Naive thymus-derived CD4-positive, alpha-beta T cell (primary cell): Measurements from ENCODE around the gene SLC13A4. TPM values are rescaled to one million over a fixed set of nuclear protein-coding genes. Genes with fewer than 3 reads are reported as not detected.

ENCODE experiments used
- ATAC-seq: fragments of 150-1000 bp; cut with Tn5 transposase; 2 replicates; pipeline ENCODE4 v1.10.0; 2021; ENCODE audit warnings: mild to moderate bottlenecking, moderate library complexity
- CTCF ChIA-PET: fragments of 350-600 bp; sonication (Branson Sonifier 250); formaldehyde crosslinking; loops from one replicate; lab custom pipeline; 2021; ENCODE audit warnings: antibody characterized with exemption; lab: Charles Lee
- POLR2A ChIA-PET: fragments of 350-600 bp; sonication (Branson Sonifier 250); formaldehyde crosslinking; loops from one replicate; lab custom pipeline; 2021; ENCODE audit warnings: antibody characterized with exemption, inconsistent platforms; lab: Charles Lee
- DNase-seq, 9 donors: peaks; one replicate each; pipeline versions ENCODE4 v3.0.0 to v3.0.0-alpha.2; 2020 to 2022; ENCODE audit warnings: mixed read lengths in 1 of 9
- H3K27ac ChIP-seq: one replicate; pipeline ENCODE4 v1.7.0; 2013; ENCODE audit warnings: mild to moderate bottlenecking, low read depth, low read length, moderate library complexity
- H3K27me3 ChIP-seq, 2 donors: one replicate each; pipeline ENCODE4 v1.7.0; 2013; ENCODE audit warnings: low read length in 2 of 2, mild to moderate bottlenecking in 2 of 2, moderate library complexity in 2 of 2; ENCODE audit not compliant: control insufficient read depth in 2 of 2, insufficient read depth in 2 of 2
- H3K36me3 ChIP-seq, 3 experiments: 1 replicate in 2 of 3; 2 replicates in 1 of 3; pipeline ENCODE4 v1.7.0; 2013; ENCODE audit warnings: low read length in 3 of 3, mild to moderate bottlenecking in 3 of 3, moderate library complexity in 1 of 3; ENCODE audit not compliant: insufficient read depth in 3 of 3, control insufficient read depth in 2 of 3
- H3K4me1 ChIP-seq, 2 donors: one replicate each; pipeline ENCODE4 v1.7.0; 2013; ENCODE audit warnings: low read length in 2 of 2, mild to moderate bottlenecking in 2 of 2, moderate library complexity in 1 of 2; ENCODE audit not compliant: control insufficient read depth in 2 of 2, insufficient read depth in 2 of 2
- H3K4me3 ChIP-seq: 2 replicates; pipeline ENCODE4 v1.7.0; 2013; ENCODE audit warnings: mild to moderate bottlenecking, low read length
- H3K9me3 ChIP-seq, 3 experiments: 1 replicate in 2 of 3; 2 replicates in 1 of 3; pipeline ENCODE4 v1.7.0; 2013; ENCODE audit warnings: low read length in 3 of 3; ENCODE audit not compliant: control insufficient read depth in 2 of 3
- H3K27ac Mint-ChIP-seq, 9 donors: one replicate each; pipeline ENCODE4 v1.8.0; 2020 to 2022; ENCODE audit warnings: mixed read lengths in 9 of 9, mild to moderate bottlenecking in 8 of 9, moderate library complexity in 5 of 9, inconsistent platforms in 2 of 9
- H3K27me3 Mint-ChIP-seq, 5 donors: one replicate each; pipeline ENCODE4 v1.8.0; 2021 to 2022; ENCODE audit warnings: mixed read lengths in 5 of 5, mild to moderate bottlenecking in 1 of 5
- H3K36me3 Mint-ChIP-seq, 5 donors: one replicate each; pipeline ENCODE4 v1.8.0; 2020 to 2022; ENCODE audit warnings: mixed read lengths in 5 of 5, mild to moderate bottlenecking in 3 of 5, inconsistent platforms in 1 of 5
- H3K4me1 Mint-ChIP-seq, 7 donors: one replicate each; pipeline ENCODE4 v1.8.0; 2020 to 2022; ENCODE audit warnings: mixed read lengths in 7 of 7, mild to moderate bottlenecking in 3 of 7, inconsistent platforms in 1 of 7
- H3K4me3 Mint-ChIP-seq, 10 donors: one replicate each; pipeline ENCODE4 v1.8.0; 2020 to 2022; ENCODE audit warnings: mild to moderate bottlenecking in 10 of 10, mixed read lengths in 10 of 10, moderate library complexity in 6 of 10, inconsistent platforms in 2 of 10
- H3K9me3 Mint-ChIP-seq, 11 donors: one replicate each; pipeline ENCODE4 v1.8.0; 2020 to 2022; ENCODE audit warnings: mixed read lengths in 11 of 11, mild to moderate bottlenecking in 4 of 11, inconsistent platforms in 1 of 11, moderate library complexity in 1 of 11
- intact Hi-C, 2 donors: fragments of 100-400 bp; cut with micrococcal nuclease; formaldehyde crosslinking; loops; one replicate each; pipeline ENCODE4 v1.15.1; 2023
- polyA plus RNA-seq, 2 donors: library from polyadenylated mRNA; unstranded; fragments of 300-500 nt; fragmentation: Illumina TruSeq; gene quantifications; one replicate each; pipeline ENCODE4 v1.2.3, GENCODE V29; 2021
- total RNA-seq, 6 experiments: library from RNA in 5 of 6; stranded (reverse) in 5 of 6; gene quantifications; 1 replicate in 5 of 6; 2 replicates in 1 of 6; pipeline ENCODE4 v1.2.3 and lab custom pipeline; 2021 to 2026

The SLC13A4 gene
- total and polyA plus RNA-seq, 7 experiments from 2014 or later = 0.02 TPM; not detected in 6

DNA sequence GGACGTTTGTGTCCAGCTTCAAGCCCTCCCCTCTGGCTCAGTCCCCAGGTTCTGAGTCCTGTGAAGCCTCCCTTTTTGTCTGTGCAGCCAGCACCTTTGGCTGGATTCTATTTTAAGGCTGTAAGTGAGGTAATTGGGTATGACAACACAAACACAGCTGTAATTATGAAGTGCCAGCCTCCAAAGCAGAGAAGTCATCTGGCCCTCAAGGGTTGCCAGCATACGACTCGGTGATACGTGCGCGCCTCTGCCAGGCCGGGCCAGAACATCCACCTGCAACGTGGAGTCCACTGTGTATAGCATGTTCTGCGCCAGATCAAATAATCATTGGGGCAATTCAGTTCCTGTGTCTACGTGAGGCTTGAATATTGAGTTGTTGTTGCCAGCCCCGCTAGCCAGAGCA is 27.4 kb upstream of the SLC13A4 start:
- DNase-seq (no peak), ATAC-seq (no peak)
- peaks cover 0 to 11% (median 0%) of the 10 kb centered on the region in 5 donors for H3K36me3 Mint-ChIP-seq
- H3K36me3 ChIP-seq = no peaks in the 10 kb centered on the region
- POLR2A ChIA-PET = no interaction called here
- H3K27me3 ChIP-seq = no peaks in the 10 kb centered on the region
- H3K9me3 Mint-ChIP-seq = peaks cover 0 to 9% (median 0%) of the 10 kb centered on the region in 11 donors
- no peaks in the 10 kb centered on the region for H3K9me3 ChIP-seq
- no peak overlapping the region for H3K27ac Mint-ChIP-seq
- no peak overlapping the region for H3K4me3 Mint-ChIP-seq
- CTCF ChIA-PET = no interaction called here
- intact Hi-C loops = no loop called here
- H3K4me1 Mint-ChIP-seq = no peaks in the 10 kb centered on the region
- no peak overlapping the region for H3K27ac ChIP-seq
- H3K4me1 ChIP-seq = no peaks in the 10 kb centered on the region
- H3K4me3 ChIP-seq = no peak overlapping the region
- H3K27me3 Mint-ChIP-seq = peaks cover 15 to 39% (median 35%) of the 10 kb centered on the region in 5 donors

DNA sequence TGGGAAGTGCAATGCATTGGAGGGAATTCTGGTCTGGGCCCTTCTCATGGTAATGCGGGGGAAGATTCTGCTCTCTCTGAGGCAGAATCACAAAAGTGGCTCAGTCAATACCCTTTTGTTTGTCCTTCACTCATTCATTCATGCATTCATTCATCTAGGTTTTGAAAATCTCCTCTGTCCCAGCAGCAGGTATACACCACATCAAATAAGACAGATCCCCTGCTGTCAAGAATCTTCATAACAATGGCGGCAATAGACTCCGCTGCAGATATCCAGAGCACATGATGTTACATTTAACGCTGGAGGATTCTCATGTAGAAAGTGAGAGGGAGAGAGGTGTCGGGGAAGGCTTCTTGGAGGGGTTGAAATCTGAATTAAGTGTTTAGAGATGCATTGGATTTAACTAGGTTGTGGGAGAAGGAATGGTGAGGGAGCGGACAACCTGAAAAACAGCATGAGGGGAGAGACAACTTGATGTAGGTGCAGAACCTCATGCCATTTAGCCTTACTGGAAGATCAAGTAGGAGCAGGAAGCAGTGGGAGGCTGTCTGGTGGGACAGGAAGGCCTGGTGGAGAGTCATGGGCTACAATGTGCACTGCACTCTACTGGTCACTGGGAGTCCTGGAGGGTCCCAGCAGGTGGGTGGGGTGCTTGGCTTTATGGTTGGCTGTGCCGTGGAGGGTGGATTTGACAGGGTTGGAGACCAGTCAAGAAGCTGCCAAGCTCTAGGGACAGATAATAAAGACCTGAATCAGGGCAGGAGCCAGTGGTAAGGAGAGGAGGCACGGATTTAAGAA is 25.8 kb upstream of the SLC13A4 start:
- Histone ChIP-seq H3K4me3 (no peak overlapping the region), H3K27ac (no peak overlapping the region), H3K9me3 (no peaks in the 10 kb centered on the region), H3K4me1 (no peaks in the 10 kb centered on the region), H3K36me3 (no peaks in the 10 kb centered on the region), H3K27me3 (no peaks in the 10 kb centered on the region)
- Mint-ChIP-seq H3K27me3 (peaks cover 14 to 34% (median 31%) of the 10 kb centered on the region in 5 donors), H3K27ac (peak overlapping the region in 1 of 9 donors; percentile 47), H3K4me1 (no peaks in the 10 kb centered on the region), H3K9me3 (peaks cover 0 to 7% (median 0%) of the 10 kb centered on the region in 11 donors), H3K36me3 (peaks cover 0 to 11% (median 0%) of the 10 kb centered on the region in 5 donors), H3K4me3 (no peak overlapping the region)
- intact Hi-C loops = no loop called here
- DNase-seq = no peak
- ATAC-seq = no peak
- ChIA-PET POLR2A (no interaction called here), CTCF (no interaction called here)

DNA sequence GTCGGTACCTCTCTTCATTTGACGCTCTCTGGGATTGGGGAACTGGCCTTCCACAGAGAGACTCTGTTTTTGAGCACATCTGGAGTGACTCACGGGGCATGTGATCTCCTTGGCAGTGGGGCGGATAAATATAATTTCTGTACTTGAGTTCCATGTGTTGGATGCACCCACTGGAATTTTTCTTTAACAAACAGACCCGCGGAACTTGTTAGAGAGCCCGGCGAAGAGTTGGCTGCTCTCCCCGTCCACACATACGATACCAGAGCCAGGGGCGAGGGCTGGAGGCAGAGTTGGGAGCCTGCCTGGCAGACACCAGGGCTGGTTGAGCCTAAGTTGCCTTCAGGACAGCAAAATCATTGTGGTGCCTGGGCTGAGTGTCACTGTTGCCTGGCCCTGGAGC is 20.8 kb upstream of the SLC13A4 start, which contains the start of gene FAM180A:
TSS of gene FAM180A (minus strand) at position 44 of the 400 bp plus-strand sequence. CDS start 233 bp downstream, outside the sequence.
- no peaks in the 10 kb centered on the region for H3K4me1 ChIP-seq
- CTCF ChIA-PET = no interaction called here
- H3K27ac Mint-ChIP-seq = no peak within 1 kb of the TSS
- no peak within 1 kb of the TSS for H3K4me3 Mint-ChIP-seq
- no peaks in the 10 kb centered on the region for H3K9me3 Mint-ChIP-seq
- POLR2A ChIA-PET = no interaction called here
- H3K27me3 ChIP-seq = no peaks in the 10 kb centered on the region
- ATAC-seq (no peak), DNase-seq (no peak)
- H3K4me3 ChIP-seq = no peak within 1 kb of the TSS
- no peaks in the 10 kb centered on the region for H3K9me3 ChIP-seq
- H3K4me1 Mint-ChIP-seq = no peaks in the 10 kb centered on the region
- intact Hi-C loops = no loop called here
- no peaks in the 10 kb centered on the region for H3K36me3 ChIP-seq
- no peak within 1 kb of the TSS for H3K27ac ChIP-seq
- H3K27me3 Mint-ChIP-seq = peaks cover 0 to 11% (median 5%) of the 10 kb centered on the region in 5 donors
- H3K36me3 Mint-ChIP-seq = peaks cover 0 to 2% (median 0%) of the 10 kb centered on the region in 5 donors

DNA sequence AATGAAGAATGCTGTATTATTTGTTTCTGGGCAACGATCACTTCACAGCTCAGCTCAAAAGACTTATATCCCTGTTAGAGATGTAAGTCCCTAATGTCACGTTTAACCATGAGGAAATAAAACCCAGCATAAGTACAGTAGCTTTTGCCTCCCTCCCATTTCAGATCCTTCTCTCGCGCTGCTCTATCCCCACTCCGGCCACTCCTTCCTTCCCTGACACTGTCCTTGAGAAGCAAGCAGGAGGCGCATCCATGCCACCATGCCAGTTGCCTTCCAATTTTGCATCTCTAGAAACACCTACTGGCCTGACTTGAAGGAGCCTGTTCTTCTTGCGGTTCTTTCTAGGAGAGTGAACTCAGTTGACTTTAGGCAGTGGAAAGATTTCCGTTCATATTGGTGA is 19.4 kb upstream of the SLC13A4 start:
- ATAC-seq (no peak), DNase-seq (no peak)
- no peak overlapping the region for H3K4me3 ChIP-seq
- H3K4me1 ChIP-seq = no peaks in the 10 kb centered on the region
- Mint-ChIP-seq H3K27me3 (peaks cover 0 to 8% (median 4%) of the 10 kb centered on the region in 5 donors), H3K36me3 (no peaks in the 10 kb centered on the region), H3K9me3 (no peaks in the 10 kb centered on the region), H3K4me3 (no peak overlapping the region), H3K4me1 (no peaks in the 10 kb centered on the region), H3K27ac (no peak overlapping the region)
- no peak overlapping the region for H3K27ac ChIP-seq
- H3K36me3 ChIP-seq = no peaks in the 10 kb centered on the region
- H3K9me3 ChIP-seq = no peaks in the 10 kb centered on the region
- intact Hi-C loops = no loop called here
- no peaks in the 10 kb centered on the region for H3K27me3 ChIP-seq
- ChIA-PET POLR2A (no interaction called here), CTCF (no interaction called here)

GRCh38 chr7:135745703-135746312 is 17.8 kb upstream of the SLC13A4 start:
- ChIA-PET POLR2A (no interaction called here), CTCF (no interaction called here)
- intact Hi-C loops = no loop called here
- Histone ChIP-seq H3K36me3 (no peaks in the 10 kb centered on the region), H3K4me1 (no peaks in the 10 kb centered on the region), H3K4me3 (no peak overlapping the region), H3K9me3 (no peaks in the 10 kb centered on the region), H3K27ac (no peak overlapping the region), H3K27me3 (no peaks in the 10 kb centered on the region)
- H3K4me3 Mint-ChIP-seq = no peak overlapping the region
- no peaks in the 10 kb centered on the region for H3K9me3 Mint-ChIP-seq
- no peak for ATAC-seq
- no peaks in the 10 kb centered on the region for H3K4me1 Mint-ChIP-seq
- H3K27ac Mint-ChIP-seq = no peak overlapping the region
- peaks cover 3 to 14% (median 4%) of the 10 kb centered on the region in 5 donors for H3K27me3 Mint-ChIP-seq
- no peaks in the 10 kb centered on the region for H3K36me3 Mint-ChIP-seq
- no peak for DNase-seq

GRCh38 chr7:135744938-135745702 is 17.1 kb upstream of the SLC13A4 start:
- Histone ChIP-seq H3K27ac (no peak overlapping the region), H3K4me1 (no peaks in the 10 kb centered on the region), H3K36me3 (no peaks in the 10 kb centered on the region), H3K27me3 (no peaks in the 10 kb centered on the region), H3K4me3 (no peak overlapping the region), H3K9me3 (no peaks in the 10 kb centered on the region)
- intact Hi-C loops = no loop called here
- Mint-ChIP-seq H3K4me1 (no peaks in the 10 kb centered on the region), H3K27ac (no peak overlapping the region), H3K27me3 (peaks cover 3 to 15% (median 4%) of the 10 kb centered on the region in 5 donors), H3K4me3 (no peak overlapping the region), H3K36me3 (no peaks in the 10 kb centered on the region), H3K9me3 (no peaks in the 10 kb centered on the region)
- POLR2A ChIA-PET = no interaction called here
- ATAC-seq = no peak
- no peak for DNase-seq
- CTCF ChIA-PET = no interaction called here
